NCI-H524 treated with DMSO at 0.1 percent for 48 hours (cell line): ENCODE measurements around the gene MEX3B.
"Not testable (repeated sequence)": the region's sequence is repeated elsewhere in the genome, so short reads cannot be mapped to it uniquely, and the experiment has no call there.

ENCODE experiments used
- DNase-seq: peaks from one replicate; lab custom pipeline; 2025; lab: John Stamatoyannopoulos, UW

MEX3B gene

GRCh38 chr15:82048811-82049210 lies 3.0 kb upstream of the MEX3B start:
- no peak for DNase-seq

GRCh38 chr15:82047453-82048400 lies 1.9 kb upstream of the MEX3B start:
- DNase-seq = no peak

DNA sequence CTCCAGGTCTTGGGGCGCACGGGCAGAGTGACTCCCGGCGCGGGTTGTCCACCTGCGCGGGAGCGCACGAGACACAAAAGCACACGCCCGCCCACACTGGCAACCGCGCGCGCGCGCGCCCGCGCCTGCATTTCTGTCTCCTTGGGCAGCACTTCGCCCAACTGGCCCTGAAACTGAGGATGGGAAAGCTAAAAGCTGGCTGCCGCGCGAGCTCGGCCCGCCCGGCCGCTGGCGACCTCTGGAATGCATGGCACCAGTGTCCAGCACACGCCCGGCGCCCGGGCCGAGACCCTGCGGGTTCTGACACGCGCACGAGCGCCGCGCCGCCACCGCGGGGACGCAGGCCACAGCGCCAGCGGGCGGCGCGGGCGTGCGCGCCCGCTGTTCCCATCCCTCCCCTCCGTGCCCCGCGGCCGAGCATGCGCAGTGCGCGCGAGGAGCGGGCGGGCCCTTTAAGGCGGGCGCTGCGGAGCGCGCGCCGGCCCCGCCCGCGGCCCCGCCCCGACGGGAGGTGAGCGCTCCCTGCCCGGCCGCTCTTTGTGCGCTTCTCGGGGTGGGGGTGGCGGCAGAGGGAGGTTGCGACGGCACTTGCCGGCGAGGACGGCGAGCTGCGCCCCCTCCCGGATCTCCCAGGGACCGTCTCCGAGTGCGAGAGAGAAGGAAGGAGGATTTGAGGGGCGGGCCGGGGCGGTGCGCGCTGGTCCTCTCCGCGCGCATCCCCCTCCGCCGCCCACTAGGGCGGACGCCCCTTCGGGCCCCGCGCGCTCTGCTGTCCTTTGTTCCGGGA lies 1.0 kb upstream of the MEX3B start:
- peak; percentile 75 for DNase-seq

GRCh38 chr15:82045179-82045891 lies 483 bp downstream of the MEX3B start:
- DNase-seq = no peak

- no peak for DNase-seq
Observed at GRCh38 chr15:82044373-82045178, 1.2 kb downstream of the MEX3B start.

- DNase-seq = no peak
Observed at GRCh38 chr15:82043796-82044372, 1.9 kb downstream of the MEX3B start.

- no peak for DNase-seq
Observed at GRCh38 chr15:82043130-82043673, 2.6 kb downstream of the MEX3B start.

DNA sequence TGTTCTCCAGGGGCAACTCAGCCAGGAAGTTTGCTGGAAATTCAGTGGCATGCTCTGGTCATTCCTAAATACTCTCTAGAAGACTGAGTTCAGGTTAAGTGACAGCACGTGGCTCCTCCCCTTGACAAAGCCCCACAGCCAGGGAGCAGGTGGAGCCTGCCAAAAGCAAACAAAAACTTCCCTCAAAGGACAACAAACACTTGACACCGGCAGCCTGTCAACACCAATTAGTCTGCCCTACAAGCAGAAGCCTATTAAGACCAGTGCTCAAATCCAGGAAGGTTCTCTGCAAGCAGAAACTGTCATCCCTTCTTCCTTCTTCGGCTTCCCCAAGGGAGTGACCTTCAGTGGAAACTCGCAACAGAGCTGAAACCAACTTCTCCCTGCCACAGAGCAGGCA lies 5.0 kb downstream of the MEX3B start:
- DNase-seq = no peak

DNA sequence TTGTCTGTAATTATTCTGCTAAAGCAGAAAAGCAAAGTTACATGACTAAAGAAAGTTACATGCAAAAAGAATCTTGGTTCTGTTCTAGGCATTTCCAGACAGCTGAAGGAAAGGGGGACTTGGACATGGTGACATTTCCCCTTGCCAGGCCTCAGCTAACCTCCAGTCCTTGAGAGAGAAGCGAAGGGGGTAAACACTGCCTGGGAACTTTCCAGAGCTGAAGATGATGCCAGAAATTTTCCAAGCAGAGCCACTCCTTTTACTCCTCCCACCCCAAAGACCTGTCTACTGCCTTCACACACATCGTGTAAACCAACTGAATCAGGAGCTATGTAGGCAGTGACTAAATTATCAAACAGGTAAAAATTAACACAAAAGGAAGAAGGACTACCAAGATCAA lies 5.4 kb downstream of the MEX3B start:
- no peak for DNase-seq

GRCh38 chr15:82039871-82040270 lies 5.9 kb downstream of the MEX3B start:
- no peak for DNase-seq

DNA sequence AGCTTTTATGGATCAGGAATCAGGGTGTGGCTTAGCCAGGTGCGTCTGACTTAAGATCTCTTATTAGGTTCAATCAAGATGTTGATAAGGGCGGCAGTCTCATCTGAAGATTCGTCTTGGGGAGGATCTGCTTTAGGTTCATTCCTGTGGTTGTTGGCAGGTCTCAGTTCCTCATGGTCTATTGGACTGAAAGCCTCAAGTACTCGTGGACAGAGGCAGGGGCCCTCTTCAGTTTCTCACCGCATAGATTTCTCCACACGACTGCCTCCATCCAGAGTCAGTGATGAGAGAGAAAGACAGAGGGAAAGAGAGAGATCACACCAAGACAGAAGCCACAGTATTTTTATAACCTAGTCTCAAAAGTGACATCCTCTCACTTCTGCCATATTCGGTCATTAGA lies 9.4 kb downstream of the MEX3B start:
- no peak for DNase-seq

GRCh38 chr15:82031871-82032270 lies 13.9 kb downstream of the MEX3B start:
- DNase-seq = no peak

DNA sequence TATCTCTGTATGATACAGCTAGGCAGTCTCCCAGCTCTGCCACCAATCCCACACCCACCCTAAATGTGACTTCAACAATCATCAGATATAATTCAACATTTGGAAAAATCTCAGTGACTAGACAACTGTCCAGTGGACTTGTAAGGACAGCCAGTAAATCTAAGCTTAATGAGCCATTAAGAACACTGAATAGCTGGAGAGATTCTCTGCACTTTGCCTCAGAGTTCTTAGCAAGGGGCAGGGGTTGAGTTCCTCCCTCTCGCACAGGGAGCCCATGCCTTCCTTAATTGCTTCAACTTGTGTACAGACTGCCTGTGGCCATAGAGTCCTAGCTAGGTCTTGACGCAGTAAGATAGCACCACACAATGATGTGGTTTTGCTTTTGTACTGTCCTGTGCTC lies 15.6 kb downstream of the MEX3B start:
- DNase-seq = no peak

DNA sequence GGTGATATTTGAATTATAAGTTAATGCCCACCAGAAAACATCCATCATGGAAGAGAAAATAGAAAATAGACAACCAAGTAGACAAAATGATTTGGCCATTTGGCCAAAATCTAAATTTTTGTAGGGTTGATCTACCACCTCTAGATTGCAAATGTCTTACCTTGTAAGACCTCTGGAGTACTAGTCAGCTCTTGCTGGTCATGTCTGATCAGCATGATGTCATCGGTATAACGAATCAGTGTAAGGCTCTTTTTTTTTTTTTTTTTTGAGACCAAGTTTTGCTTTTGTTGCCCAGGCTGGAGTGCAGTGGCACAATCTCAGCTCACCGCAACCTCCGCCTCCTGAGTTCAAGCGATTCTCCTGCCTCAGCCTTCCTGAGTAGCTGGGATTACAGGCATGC lies 17.7 kb downstream of the MEX3B start:
- DNase-seq = not testable (repeated sequence)

DNA sequence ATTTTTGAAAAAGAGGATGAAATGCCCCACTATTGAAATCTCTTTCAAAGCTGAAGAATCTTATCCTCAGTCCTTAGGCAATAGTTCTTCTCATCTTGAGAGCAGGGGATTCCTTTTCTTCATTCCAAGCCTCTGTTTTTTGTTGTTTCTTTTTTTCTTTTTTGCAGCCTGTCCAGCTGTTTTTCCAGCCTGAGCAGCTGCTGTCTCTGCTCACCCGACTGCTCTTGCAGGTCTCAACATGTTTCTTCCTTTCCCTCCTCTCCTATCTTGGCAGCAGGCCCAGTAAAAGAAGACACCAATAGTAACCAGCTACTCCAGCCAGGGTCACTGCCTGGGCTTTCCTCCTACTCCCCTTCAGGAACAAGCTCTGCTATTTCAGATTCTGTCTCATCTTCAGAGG lies 23.8 kb downstream of the MEX3B start:
- DNase-seq = peak; percentile 33

DNA sequence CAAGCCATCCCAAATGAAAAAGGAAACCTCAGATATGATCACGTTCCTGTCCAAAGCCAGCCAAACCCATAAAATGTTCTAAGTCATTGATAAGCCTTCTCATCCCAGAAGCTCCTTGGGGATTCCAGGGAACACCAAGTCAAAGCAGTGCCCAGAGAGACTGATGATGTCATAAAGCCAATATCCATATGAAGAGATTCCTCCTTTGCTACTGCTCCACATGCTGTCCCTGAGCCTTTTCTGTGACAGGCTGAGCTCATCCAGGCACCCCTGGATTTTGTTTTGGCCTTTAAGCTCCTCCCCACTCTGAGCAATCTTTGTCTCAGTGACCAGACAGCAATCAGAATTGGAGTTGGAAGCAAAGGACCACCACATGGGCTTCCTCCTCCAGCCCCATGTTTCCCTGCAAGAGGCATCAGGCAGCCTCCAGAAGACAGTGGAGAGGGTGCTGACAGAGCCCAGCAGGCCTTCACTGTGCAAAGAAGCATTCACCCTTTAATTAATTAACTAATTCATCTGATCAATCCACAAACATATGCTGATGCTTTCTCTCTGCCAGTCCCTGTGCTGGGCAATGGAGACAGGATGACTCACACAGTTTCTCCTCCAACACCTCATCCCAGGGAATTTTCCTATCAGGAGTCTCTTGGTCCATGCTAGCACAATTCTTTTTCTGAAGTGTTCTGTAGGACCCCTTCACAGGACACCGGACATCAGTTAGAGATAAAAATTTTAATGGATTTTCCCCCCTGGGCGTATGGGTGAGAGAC lies 25.0 kb downstream of the MEX3B start:
- DNase-seq = no peak

DNA sequence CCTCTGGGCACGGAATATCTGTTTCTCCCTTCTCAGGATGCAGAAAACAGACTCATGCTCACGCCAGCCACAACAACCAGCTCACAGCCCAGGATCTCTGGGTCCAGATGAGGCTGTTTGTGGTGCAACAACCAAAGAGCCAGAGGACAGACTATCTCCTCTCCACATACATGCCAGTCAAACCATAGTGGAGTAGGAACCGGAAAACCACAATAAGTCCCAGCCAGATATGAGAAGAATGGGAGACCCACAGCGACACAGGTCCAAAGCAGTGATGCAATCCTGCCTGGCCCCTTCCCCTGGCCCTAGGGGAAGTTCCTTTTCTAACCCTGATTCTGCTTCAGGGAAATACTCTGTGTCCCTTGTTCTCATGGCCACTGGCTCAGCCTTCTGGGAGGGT lies 27.6 kb downstream of the MEX3B start:
- DNase-seq = no peak

DNA sequence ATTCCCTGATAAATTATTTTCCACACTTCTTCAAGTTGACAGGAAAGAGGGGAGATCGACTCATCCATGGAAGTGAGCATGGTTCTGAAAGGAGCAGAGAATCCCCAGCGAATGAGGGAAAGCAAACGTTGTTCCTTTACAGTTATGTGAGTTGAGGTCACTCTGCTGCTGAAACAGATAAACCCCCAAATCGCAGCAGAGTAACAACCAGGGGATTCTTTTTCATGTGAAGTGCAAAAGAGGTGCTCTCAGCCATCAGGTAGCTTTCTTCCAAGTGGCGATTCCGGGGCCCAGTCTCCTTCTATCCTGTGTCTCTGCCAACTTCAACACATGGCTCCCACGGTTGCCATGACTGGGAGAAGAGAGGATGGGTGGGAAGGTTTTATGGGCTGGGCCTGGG lies 28.2 kb downstream of the MEX3B start:
- DNase-seq = no peak

DNA sequence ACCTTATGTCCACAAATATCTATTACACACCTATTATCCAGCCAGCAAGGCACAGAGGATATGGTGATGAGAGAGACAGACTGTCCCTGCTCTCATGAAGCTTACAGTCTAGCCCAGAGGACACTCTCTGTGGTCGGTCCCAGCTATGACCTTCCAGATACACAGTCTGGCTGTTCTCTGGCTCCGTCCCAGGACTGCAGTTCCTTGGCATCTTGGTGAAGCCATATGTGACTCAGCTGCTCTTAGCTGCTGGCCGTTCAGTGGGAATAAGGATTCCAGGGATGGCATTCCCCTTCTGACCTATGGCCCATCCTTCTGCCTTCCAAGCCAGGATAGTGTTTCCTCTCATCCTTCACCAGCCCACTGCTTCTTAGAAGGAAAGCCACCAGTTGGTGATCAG lies 30.8 kb downstream of the MEX3B start:
- no peak for DNase-seq

DNA sequence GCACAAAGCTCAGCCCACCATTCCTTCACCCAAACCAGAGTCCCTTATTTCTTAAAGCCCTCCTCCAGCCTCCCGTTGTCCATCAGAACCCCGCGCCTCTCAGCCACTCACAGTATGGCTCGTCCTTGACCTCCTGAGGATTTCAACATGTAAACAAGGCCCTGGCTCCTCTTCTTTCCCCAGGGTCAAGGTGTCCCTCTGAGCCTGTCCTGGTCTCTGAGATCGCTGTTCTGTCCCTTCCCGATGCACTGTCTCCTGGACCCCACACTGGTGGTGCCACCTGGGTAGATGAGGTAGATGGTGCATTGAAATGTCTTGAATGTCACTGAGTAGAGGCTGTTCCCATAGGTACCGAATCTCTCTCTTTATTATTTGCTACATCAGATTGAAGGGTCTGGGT lies 32.9 kb downstream of the MEX3B start:
- DNase-seq = no peak
